HG02973 (cell line): ENCODE results near the gene ATG2B.

Source experiments
- ATAC-seq: cut with Tn5 transposase; IDR thresholded peaks from one replicate; pipeline ENCODE4 v1.9.1; 2021; ENCODE audit warnings: moderate library complexity; ENCODE audit not compliant: unreplicated experiment

The ATG2B gene

GRCh38 chr14:96316087-96316486, 47.1 kb downstream of the ATG2B start:
- ATAC-seq, result no peak

- ATAC-seq, result no peak
Measured at GRCh38 chr14:96310906-96311305, 52.2 kb downstream of the ATG2B start.

DNA sequence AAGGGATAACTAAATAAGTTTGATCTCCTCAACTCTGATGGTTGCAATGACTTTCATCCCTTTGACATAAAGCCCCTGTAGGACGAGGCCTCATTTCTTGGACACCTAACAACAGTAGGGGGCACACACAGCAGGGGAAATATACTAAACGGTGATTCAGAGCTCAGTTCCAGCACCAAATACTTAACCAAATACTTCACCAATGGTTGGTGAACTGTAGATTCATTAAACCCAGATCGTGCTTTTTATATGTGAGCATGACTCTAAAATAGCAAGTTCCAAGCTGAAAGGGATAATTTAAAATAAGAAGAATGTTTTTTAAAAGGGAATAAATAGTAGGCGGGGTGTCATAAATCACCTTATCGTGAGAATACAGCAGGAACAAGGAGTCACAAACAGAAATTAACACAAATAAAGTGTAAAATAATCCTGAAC, 53.2 kb downstream of the ATG2B start:
- ATAC-seq, result no peak

DNA sequence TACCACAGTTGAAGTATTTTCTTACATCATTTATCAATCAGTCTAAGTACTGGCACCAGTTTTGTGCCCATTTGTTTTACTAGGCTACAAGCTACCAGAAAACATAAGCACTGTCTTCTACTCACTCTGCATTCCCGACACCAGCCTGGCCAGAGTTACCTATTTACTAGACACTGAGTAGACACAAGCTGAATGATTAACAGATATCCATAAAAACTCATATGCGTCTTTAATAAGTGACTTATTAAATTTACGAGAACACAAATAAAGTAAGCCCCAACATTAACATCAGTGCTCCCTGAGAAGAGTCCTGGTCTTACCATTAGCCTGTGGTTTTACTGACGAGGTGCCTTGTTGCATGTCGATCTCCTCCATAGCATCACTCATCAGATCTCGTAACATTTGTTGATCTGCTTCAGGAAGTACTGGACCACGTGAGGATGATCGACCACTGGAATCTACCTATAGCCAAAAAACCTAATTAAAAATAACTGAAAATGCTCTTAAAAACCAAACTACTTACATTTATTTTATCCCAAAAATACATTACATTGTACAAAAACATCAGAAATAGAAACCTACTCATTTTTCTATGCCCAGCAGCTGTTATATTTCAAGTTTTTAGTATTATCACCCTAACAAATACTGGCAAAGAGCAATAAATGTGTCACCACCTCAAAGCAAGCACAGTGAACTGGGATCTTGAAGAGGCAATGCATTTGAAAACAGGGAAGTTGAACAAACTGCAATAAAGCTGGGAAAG, 53.8 kb downstream of the ATG2B start:
- ATAC-seq, result no peak

GRCh38 chr14:96307434-96307833, 55.7 kb downstream of the ATG2B start:
- no peak for ATAC-seq

- no peak for ATAC-seq
Measured at GRCh38 chr14:96304956-96305355, 58.2 kb downstream of the ATG2B start.

- no peak for ATAC-seq
Measured at GRCh38 chr14:96303981-96304380, 59.2 kb downstream of the ATG2B start.

GRCh38 chr14:96299441-96299840, 63.7 kb downstream of the ATG2B start:
- no peak for ATAC-seq

- ATAC-seq, result no peak
Measured at GRCh38 chr14:96297997-96298515, 65.1 kb downstream of the ATG2B start.

GRCh38 chr14:96297000-96297399, 66.1 kb downstream of the ATG2B start:
- ATAC-seq, result no peak

DNA sequence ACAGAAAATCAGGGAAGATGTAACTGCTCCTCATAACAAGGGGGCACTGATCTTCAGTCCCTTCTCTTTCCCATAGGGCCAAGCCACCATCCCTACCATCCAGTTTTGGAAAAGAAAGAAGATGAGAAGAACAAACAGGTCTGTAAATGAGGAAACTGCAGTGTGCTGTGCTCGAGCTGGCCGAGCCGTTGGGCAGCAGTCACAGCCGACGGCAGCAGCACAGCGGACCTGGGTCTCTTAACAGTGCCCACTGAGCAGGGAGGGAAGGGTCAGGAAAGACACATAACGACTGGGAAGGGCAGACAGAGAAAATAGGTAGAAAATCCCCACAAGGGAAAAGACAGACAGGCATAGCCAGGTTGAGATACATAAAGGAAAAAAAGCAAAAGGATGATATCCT, 68.9 kb downstream of the ATG2B start:
- no peak for ATAC-seq

- no peak for ATAC-seq
Measured at GRCh38 chr14:96287856-96288255, 75.3 kb downstream of the ATG2B start.

GRCh38 chr14:96286251-96286650, 76.9 kb downstream of the ATG2B start:
- no peak for ATAC-seq

GRCh38 chr14:96285667-96286066, 77.5 kb downstream of the ATG2B start:
- no peak for ATAC-seq

DNA sequence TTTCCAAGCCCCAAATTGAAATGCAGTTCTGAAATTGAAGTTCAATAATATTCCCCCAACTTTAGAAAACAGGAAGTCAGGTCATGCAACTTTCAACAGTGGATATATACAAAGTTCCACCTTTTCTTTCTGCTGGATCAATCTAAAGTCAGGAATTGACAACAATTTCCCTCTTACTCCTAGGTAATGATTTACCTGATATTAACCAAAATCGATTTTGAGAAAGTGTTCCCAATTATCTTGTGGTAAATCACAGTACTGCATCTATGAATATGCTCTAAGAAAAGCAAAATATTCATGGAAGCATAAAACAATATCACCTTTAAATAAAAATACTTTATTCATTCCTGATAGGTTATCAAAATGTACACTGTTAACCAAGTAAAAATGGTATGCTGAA, 78.7 kb downstream of the ATG2B start:
- no peak for ATAC-seq

DNA sequence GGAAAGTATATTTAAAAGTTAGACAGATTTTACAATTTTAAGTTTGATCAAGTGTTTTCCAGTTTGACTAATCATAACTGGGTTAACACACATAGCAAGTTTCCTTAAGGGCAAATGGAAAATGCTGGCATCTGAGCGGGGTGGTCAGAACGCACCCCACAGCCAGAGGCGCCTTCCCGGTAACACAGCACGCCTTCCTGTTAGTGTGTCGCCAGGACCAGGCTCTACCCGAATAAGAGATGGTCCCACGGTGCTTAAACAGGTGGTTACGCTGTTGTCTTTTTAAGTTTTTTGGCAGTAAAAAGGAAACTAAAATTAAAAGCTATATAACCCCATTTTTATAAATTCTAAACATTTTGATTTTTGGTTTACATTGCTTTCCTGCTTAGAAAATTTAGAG, 79.1 kb downstream of the ATG2B start:
- no peak for ATAC-seq

DNA sequence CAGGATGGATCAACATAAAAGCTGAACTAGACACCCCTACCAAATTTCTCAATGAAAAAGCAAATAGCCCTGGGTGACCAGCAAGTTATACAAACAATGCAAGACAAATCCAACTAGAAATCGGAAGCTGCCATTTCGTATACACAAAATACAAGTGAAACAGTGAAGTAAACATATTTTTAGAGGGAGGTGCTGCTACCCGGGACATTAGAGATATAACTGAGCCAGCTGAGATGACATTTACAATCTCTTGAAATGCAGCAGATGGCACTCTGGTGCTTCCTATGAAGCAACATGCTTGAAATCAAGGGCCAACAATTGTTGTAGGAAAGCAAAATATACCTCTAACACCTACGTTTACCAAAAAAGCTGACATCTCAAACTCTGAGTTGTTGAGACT, 81.7 kb downstream of the ATG2B start:
- ATAC-seq, result no peak

DNA sequence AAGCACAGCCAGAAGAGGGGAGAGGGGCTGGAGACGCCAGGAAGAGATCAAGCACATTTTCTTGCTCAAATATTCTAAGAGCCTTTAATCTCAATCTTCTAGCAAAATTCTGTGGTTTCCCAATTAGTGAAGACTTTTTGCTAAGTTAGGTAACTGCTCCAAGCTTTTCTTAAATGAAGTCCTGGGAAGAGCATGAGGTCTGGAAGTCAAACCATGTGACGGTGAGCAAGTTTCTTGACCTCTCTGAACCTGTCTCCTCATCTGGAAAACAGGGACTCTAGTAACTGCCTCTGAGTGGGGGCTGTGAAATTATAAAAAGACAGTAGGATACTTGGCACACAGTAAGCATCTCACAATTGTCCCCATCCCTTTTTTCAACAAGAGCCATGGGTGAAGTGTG, 83.0 kb downstream of the ATG2B start:
- no peak for ATAC-seq

DNA sequence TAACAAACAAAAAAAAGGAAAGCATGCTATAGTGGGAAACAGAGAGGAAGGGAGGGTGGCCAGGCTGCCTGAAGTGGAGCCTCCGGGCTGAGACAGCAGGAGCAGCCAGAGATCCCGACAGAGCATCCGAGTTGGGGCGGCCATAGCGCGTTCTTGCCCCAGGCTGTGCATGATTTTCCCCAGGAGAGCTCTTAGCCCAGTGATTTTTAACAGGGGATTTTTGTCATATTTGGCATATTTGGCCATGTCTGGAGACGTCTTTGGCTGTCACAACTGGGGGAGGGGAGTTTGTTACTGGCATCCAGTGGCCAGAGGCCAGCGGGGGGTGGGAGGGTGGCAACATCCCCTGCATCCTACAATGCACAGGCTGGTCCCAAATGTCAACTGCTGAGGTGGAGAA, 83.6 kb downstream of the ATG2B start:
- ATAC-seq, result no peak

- ATAC-seq, result no peak
Measured at GRCh38 chr14:96277890-96278289, 85.3 kb downstream of the ATG2B start.

DNA sequence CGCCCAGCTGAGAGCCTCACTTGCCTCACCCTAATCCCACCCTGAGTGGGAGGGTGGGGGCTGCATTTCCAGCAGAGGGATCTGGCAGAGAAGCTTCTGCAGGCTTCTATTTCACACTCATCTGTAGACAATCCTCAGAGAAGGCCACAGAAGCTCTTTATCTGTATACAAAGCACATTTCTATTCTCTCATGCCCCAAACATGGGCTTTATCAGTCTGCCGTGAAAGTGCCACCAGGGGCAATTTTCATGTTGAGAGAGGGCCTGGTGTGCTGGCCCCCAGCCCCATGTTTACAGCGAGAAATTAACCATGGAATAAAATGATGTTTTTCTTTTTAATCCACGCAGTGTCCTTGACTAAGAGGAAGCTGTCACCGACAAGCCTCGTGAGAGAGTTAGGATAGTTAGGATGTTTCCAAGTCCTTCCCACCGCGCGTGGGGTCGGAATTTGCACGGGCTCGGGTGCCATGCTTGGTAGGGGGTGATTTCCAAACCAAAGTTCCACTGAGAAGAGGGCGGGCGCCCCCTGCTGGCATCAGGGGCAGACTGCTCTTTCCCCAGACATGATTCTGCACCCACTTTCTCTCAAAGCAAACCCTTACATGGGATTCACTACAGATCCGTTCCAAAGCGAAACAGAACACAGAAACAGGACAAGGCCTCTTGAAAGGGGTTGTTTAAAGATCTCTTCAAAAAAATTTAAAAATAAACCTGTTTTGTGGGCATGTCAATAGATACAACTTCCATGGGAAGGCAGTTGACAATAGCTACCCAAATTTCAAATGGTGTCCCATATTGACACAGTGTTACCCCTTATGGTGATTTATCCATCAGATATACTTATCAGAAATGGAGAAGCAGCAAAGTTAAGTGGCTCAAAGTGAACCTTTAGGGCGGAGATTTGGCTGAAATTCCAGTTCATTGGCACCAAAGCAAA, 87.7 kb downstream of the ATG2B start:
- ATAC-seq, result no peak

DNA sequence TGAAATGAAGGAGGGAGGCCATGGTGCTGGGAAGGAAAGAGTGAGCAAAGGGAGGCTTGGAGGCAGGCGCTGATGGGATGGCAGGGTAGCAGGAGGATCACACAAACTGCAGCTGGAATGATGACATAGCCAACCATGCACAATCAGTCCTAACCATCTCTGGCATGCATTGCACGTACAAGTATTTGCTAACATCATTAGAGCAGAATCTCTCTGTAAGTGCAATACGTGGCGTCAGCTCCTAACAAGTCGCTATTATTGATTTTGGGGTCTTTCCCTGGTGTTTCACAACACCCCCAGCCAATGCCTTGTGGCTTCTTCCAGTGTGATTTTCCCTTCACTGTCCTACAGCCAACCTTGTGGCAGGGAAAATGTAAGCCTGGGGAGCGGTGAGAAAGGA, 88.6 kb downstream of the ATG2B start:
- no peak for ATAC-seq
